HEK293 (cell line): ENCODE results near the gene CNP.

Experiments
- KLF7 ChIP-seq: fragments of 450-650 bp; formaldehyde crosslinking; IDR thresholded peaks from 2 replicates; pipeline ENCODE4 v1.5.1; 2016; ENCODE audit warnings: missing biosample characterization, missing genetic modification characterization, borderline replicate concordance
- SP2 ChIP-seq: fragments of 450-650 bp; formaldehyde crosslinking; IDR thresholded peaks from 2 replicates; pipeline ENCODE4 v1.5.1; 2016; ENCODE audit warnings: missing biosample characterization, missing genetic modification characterization
- YY1 ChIP-seq: fragments of 450-650 bp; formaldehyde crosslinking; IDR thresholded peaks from 2 replicates; pipeline ENCODE4 v1.5.1; 2018; ENCODE audit warnings: missing biosample characterization, missing genetic modification characterization
- ZBTB21 ChIP-seq: fragments of 450-650 bp; formaldehyde crosslinking; IDR thresholded peaks from 2 replicates; pipeline ENCODE4 v1.5.1; 2017; ENCODE audit warnings: missing biosample characterization, missing genetic modification characterization
- ZIC2 ChIP-seq: fragments of 450-650 bp; formaldehyde crosslinking; IDR thresholded peaks from 2 replicates; pipeline ENCODE4 v1.5.1; 2016; ENCODE audit warnings: missing biosample characterization, missing genetic modification characterization
- ZNF16 ChIP-seq: fragments of 450-650 bp; formaldehyde crosslinking; IDR thresholded peaks from 2 replicates; pipeline ENCODE4 v1.5.1; 2016; ENCODE audit warnings: low read depth, missing biosample characterization, missing genetic modification characterization
- ZNF202 ChIP-seq: fragments of 450-650 bp; formaldehyde crosslinking; IDR thresholded peaks from 2 replicates; pipeline ENCODE4 v1.5.1; 2016; ENCODE audit warnings: missing biosample characterization, missing genetic modification characterization, borderline replicate concordance
- ZNF214 ChIP-seq: fragments of 450-650 bp; formaldehyde crosslinking; IDR thresholded peaks from 2 replicates; pipeline ENCODE4 v1.5.1; 2017; ENCODE audit warnings: missing biosample characterization, mild to moderate bottlenecking, missing genetic modification characterization, borderline replicate concordance
- ZNF37A ChIP-seq: fragments of 450-650 bp; IDR thresholded peaks from 2 replicates; pipeline ENCODE4 v1.5.1; 2018; ENCODE audit warnings: missing biosample characterization, missing genetic modification characterization
- ZNF391 ChIP-seq: fragments of 450-650 bp; formaldehyde crosslinking; IDR thresholded peaks from 2 replicates; pipeline ENCODE4 v1.5.1; 2016; ENCODE audit warnings: low read depth, missing biosample characterization, missing genetic modification characterization, borderline replicate concordance
- ZNF423 ChIP-seq: fragments of 450-650 bp; formaldehyde crosslinking; IDR thresholded peaks from 2 replicates; pipeline ENCODE4 v1.5.1; 2016; ENCODE audit warnings: missing biosample characterization, missing genetic modification characterization
- ZNF549 ChIP-seq: fragments of 450-650 bp; IDR thresholded peaks from 2 replicates; pipeline ENCODE4 v1.5.1; 2018; ENCODE audit warnings: missing biosample characterization, missing genetic modification characterization, mild to moderate bottlenecking, inconsistent platforms, moderate library complexity
- ZNF664 ChIP-seq: fragments of 450-650 bp; formaldehyde crosslinking; IDR thresholded peaks from 2 replicates; pipeline ENCODE4 v1.5.1; 2016; ENCODE audit warnings: missing biosample characterization, missing genetic modification characterization
- ZNF701 ChIP-seq: fragments of 450-650 bp; formaldehyde crosslinking; IDR thresholded peaks from 2 replicates; pipeline ENCODE4 v1.5.1; 2016; ENCODE audit warnings: missing biosample characterization, missing genetic modification characterization
- ZNF747 ChIP-seq: fragments of 450-650 bp; formaldehyde crosslinking; IDR thresholded peaks from 2 replicates; pipeline ENCODE4 v1.5.1; 2016; ENCODE audit warnings: missing biosample characterization, missing genetic modification characterization
- ZNF791 ChIP-seq: fragments of 450-650 bp; formaldehyde crosslinking; IDR thresholded peaks from 2 replicates; pipeline ENCODE4 v1.5.1; 2016; ENCODE audit warnings: missing biosample characterization, missing genetic modification characterization
- ZSCAN23 ChIP-seq: fragments of 450-650 bp; formaldehyde crosslinking; IDR thresholded peaks from 2 replicates; pipeline ENCODE4 v1.5.1; 2016; ENCODE audit warnings: missing biosample characterization, missing genetic modification characterization
- TF ChIP-seq, protein P1 (sequence below): fragments of 450-650 bp; formaldehyde crosslinking; IDR thresholded peaks from 2 replicates; pipeline ENCODE4; 2016; ENCODE audit warnings: missing biosample characterization, missing genetic modification characterization
- TF ChIP-seq, protein P2 (sequence below): fragments of 450-650 bp; formaldehyde crosslinking; IDR thresholded peaks from 2 replicates; pipeline ENCODE4 v1.5.1; 2016; ENCODE audit warnings: missing biosample characterization, missing genetic modification characterization
- TF ChIP-seq, protein P3 (sequence below): fragments of 450-650 bp; formaldehyde crosslinking; IDR thresholded peaks from 2 replicates; pipeline ENCODE4 v1.5.1; 2016; ENCODE audit warnings: missing biosample characterization, missing genetic modification characterization
- TF ChIP-seq, protein P4 (sequence below): fragments of 450-650 bp; formaldehyde crosslinking; IDR thresholded peaks from 2 replicates; pipeline ENCODE4 v1.5.1; 2016; ENCODE audit warnings: missing biosample characterization, missing genetic modification characterization
- TF ChIP-seq, protein P5 (sequence below): fragments of 450-650 bp; formaldehyde crosslinking; IDR thresholded peaks from 2 replicates; pipeline ENCODE4 v1.5.1; 2016; ENCODE audit warnings: missing biosample characterization, missing genetic modification characterization
- TF ChIP-seq, protein P6 (sequence below): fragments of 450-650 bp; formaldehyde crosslinking; IDR thresholded peaks from 2 replicates; pipeline ENCODE4 v1.5.1; 2016; ENCODE audit warnings: missing biosample characterization, missing genetic modification characterization
- TF ChIP-seq, protein P7 (sequence below): fragments of 450-650 bp; formaldehyde crosslinking; IDR thresholded peaks from 2 replicates; pipeline ENCODE4 v1.5.1; 2016; ENCODE audit warnings: missing biosample characterization, missing genetic modification characterization, borderline replicate concordance
- TF ChIP-seq, protein P8 (sequence below): fragments of 450-650 bp; formaldehyde crosslinking; IDR thresholded peaks from 2 replicates; pipeline ENCODE4 v1.5.1; 2016; ENCODE audit warnings: missing biosample characterization, missing genetic modification characterization

The CNP gene

DNA sequence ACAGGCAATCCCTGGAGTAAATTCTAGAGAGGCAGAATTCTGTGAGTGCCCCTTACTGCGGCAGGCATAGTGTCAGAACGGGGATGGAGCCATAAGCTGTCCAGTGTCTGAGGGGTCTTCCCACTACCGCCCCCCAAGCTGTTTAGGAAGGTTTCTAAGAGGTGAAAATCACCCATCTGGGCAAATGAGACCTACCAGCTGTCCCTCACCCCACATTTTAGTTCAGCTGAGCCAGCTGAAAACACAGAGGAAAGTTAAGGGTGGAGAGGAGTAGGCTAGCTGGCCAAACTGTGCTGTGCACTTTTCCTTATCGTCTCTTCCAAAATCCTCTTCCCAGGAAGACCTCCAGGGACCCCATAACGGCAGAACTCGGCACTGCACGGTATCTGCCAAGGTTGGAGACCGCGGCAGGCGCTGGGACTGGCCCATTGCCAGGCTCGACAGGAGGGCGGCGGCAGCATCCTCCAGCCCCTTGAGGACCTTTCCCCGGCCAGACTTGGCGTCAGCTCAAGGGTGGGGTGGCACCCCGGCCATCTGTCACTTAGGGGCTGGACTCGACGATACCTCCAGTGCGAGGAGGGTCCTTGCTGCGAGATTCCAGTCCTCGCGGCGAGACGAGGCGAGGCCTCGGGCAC, 48.8 kb upstream of the CNP start (continued):
- no peak for TF ChIP-seq ZNF37A (tag by site-specific recombination)
- no peak for TF ChIP-seq YY1 (tag by site-specific recombination)
- TF ChIP-seq, protein P1, sequence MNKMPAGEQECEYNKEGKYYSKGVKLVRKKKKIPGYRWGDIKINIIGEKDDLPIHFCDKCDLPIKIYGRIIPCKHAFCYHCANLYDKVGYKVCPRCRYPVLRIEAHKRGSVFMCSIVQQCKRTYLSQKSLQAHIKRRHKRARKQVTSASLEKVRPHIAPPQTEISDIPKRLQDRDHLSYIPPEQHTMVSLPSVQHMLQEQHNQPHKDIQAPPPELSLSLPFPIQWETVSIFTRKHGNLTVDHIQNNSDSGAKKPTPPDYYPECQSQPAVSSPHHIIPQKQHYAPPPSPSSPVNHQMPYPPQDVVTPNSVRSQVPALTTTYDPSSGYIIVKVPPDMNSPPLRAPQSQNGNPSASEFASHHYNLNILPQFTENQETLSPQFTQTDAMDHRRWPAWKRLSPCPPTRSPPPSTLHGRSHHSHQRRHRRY (tag by site-specific recombination): no peak
- TF ChIP-seq SP2 (tag by site-specific recombination): peak; percentile 54; the same call in 1 of the 2 replicates
- TF ChIP-seq ZBTB21 (tag by site-specific recombination): no peak
- TF ChIP-seq ZSCAN23 (tag by site-specific recombination): no peak
- no peak for TF ChIP-seq ZNF16 (tag by site-specific recombination)
- TF ChIP-seq ZNF791 (tag by site-specific recombination): no peak
- no peak for TF ChIP-seq ZNF202
- TF ChIP-seq KLF7: no peak
- peak; percentile 91 for TF ChIP-seq ZIC2 (tag by site-specific recombination)
- TF ChIP-seq, protein P2, sequence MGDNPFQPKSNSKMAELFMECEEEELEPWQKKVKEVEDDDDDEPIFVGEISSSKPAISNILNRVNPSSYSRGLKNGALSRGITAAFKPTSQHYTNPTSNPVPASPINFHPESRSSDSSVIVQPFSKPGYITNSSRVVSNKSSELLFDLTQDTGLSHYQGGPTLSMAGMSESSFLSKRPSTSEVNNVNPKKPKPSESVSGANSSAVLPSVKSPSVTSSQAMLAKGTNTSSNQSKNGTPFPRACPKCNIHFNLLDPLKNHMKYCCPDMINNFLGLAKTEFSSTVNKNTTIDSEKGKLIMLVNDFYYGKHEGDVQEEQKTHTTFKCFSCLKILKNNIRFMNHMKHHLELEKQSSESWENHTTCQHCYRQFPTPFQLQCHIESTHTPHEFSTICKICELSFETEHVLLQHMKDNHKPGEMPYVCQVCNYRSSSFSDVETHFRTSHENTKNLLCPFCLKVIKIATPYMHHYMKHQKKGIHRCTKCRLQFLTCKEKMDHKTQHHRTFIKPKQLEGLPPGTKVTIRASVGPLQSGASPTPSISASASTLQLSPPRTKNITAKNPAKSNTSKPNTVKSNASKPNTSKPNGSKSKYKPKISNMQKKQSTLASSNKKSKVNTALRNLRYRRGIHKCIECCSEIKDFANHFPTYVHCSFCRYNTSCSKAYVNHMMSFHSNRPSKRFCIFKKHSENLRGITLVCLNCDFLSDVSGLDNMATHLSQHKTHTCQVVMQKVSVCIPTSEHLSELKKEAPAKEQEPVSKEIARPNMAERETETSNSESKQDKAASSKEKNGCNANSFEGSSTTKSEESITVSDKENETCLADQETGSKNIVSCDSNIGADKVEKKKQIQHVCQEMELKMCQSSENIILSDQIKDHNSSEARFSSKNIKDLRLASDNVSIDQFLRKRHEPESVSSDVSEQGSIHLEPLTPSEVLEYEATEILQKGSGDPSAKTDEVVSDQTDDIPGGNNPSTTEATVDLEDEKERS (tag by site-specific recombination): no peak
- TF ChIP-seq ZNF549 (tag by site-specific recombination): no peak
- TF ChIP-seq ZNF391: no peak
- TF ChIP-seq ZNF214 (tag by site-specific recombination): no peak
- TF ChIP-seq, protein P3, sequence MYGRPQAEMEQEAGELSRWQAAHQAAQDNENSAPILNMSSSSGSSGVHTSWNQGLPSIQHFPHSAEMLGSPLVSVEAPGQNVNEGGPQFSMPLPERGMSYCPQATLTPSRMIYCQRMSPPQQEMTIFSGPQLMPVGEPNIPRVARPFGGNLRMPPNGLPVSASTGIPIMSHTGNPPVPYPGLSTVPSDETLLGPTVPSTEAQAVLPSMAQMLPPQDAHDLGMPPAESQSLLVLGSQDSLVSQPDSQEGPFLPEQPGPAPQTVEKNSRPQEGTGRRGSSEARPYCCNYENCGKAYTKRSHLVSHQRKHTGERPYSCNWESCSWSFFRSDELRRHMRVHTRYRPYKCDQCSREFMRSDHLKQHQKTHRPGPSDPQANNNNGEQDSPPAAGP (tag by site-specific recombination): no peak
- TF ChIP-seq ZNF701 (tag by site-specific recombination): no peak
- TF ChIP-seq, protein P4, sequence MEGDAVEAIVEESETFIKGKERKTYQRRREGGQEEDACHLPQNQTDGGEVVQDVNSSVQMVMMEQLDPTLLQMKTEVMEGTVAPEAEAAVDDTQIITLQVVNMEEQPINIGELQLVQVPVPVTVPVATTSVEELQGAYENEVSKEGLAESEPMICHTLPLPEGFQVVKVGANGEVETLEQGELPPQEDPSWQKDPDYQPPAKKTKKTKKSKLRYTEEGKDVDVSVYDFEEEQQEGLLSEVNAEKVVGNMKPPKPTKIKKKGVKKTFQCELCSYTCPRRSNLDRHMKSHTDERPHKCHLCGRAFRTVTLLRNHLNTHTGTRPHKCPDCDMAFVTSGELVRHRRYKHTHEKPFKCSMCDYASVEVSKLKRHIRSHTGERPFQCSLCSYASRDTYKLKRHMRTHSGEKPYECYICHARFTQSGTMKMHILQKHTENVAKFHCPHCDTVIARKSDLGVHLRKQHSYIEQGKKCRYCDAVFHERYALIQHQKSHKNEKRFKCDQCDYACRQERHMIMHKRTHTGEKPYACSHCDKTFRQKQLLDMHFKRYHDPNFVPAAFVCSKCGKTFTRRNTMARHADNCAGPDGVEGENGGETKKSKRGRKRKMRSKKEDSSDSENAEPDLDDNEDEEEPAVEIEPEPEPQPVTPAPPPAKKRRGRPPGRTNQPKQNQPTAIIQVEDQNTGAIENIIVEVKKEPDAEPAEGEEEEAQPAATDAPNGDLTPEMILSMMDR: peak; percentile 52; the same call in 1 of the 2 replicates
- TF ChIP-seq, protein P5, sequence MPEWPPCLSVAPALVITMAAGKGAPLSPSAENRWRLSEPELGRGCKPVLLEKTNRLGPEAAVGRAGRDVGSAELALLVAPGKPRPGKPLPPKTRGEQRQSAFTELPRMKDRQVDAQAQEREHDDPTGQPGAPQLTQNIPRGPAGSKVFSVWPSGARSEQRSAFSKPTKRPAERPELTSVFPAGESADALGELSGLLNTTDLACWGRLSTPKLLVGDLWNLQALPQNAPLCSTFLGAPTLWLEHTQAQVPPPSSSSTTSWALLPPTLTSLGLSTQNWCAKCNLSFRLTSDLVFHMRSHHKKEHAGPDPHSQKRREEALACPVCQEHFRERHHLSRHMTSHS (tag by site-specific recombination): no peak
- no peak for TF ChIP-seq ZNF664 (tag by site-specific recombination)
- TF ChIP-seq, protein P6, sequence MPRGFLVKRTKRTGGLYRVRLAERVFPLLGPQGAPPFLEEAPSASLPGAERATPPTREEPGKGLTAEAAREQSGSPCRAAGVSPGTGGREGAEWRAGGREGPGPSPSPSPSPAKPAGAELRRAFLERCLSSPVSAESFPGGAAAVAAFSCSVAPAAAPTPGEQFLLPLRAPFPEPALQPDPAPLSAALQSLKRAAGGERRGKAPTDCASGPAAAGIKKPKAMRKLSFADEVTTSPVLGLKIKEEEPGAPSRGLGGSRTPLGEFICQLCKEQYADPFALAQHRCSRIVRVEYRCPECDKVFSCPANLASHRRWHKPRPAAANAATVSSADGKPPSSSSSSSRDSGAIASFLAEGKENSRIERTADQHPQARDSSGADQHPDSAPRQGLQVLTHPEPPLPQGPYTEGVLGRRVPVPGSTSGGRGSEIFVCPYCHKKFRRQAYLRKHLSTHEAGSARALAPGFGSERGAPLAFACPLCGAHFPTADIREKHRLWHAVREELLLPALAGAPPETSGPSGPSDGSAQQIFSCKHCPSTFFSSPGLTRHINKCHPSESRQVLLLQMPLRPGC (tag by site-specific recombination): no peak
- TF ChIP-seq, protein P7, sequence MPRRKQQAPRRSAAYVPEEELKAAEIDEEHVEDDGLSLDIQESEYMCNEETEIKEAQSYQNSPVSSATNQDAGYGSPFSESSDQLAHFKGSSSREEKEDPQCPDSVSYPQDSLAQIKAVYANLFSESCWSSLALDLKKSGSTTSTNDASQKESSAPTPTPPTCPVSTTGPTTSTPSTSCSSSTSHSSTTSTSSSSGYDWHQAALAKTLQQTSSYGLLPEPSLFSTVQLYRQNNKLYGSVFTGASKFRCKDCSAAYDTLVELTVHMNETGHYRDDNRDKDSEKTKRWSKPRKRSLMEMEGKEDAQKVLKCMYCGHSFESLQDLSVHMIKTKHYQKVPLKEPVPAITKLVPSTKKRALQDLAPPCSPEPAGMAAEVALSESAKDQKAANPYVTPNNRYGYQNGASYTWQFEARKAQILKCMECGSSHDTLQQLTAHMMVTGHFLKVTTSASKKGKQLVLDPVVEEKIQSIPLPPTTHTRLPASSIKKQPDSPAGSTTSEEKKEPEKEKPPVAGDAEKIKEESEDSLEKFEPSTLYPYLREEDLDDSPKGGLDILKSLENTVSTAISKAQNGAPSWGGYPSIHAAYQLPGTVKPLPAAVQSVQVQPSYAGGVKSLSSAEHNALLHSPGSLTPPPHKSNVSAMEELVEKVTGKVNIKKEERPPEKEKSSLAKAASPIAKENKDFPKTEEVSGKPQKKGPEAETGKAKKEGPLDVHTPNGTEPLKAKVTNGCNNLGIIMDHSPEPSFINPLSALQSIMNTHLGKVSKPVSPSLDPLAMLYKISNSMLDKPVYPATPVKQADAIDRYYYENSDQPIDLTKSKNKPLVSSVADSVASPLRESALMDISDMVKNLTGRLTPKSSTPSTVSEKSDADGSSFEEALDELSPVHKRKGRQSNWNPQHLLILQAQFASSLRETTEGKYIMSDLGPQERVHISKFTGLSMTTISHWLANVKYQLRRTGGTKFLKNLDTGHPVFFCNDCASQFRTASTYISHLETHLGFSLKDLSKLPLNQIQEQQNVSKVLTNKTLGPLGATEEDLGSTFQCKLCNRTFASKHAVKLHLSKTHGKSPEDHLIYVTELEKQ (tag by site-specific recombination): no peak
- no peak for TF ChIP-seq ZNF747 (tag by site-specific recombination)
- TF ChIP-seq, protein P8, sequence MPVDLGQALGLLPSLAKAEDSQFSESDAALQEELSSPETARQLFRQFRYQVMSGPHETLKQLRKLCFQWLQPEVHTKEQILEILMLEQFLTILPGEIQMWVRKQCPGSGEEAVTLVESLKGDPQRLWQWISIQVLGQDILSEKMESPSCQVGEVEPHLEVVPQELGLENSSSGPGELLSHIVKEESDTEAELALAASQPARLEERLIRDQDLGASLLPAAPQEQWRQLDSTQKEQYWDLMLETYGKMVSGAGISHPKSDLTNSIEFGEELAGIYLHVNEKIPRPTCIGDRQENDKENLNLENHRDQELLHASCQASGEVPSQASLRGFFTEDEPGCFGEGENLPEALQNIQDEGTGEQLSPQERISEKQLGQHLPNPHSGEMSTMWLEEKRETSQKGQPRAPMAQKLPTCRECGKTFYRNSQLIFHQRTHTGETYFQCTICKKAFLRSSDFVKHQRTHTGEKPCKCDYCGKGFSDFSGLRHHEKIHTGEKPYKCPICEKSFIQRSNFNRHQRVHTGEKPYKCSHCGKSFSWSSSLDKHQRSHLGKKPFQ (tag by site-specific recombination): no peak
- TF ChIP-seq ZNF423: peak; percentile 96
